KOPT-K1 (cell line): ENCODE data around the gene STK16.

ENCODE experiments used
- H3K27ac ChIP-seq: fragments of 200-600 bp; sonication (generic); 2 replicates; pipeline ENCODE4 v1.5.1; 2016; ENCODE audit warnings: antibody characterized with exemption, mild to moderate bottlenecking, low read depth, low read length; ENCODE audit not compliant: poor library complexity, severe bottlenecking
- H3K36me3 ChIP-seq: fragments of 200-600 bp; sonication (generic); 2 replicates; pipeline ENCODE4 v1.5.1; 2017; ENCODE audit warnings: antibody characterized with exemption, mild to moderate bottlenecking, low read length, moderate library complexity; ENCODE audit not compliant: insufficient read depth
- H3K9me3 ChIP-seq: fragments of 200-600 bp; sonication (generic); 2 replicates; pipeline ENCODE4 v1.5.1; 2017; ENCODE audit warnings: antibody characterized with exemption, low read length, mild to moderate bottlenecking; ENCODE audit not compliant: insufficient read depth, poor library complexity, severe bottlenecking

STK16 gene

GRCh38 chr2:219291910-219292490, 46.7 kb downstream of the STK16 start:
- Histone ChIP-seq H3K36me3 (no peaks in the 10 kb centered on the region), H3K27ac (no peak overlapping the region), H3K9me3 (no peaks in the 10 kb centered on the region)

- no peaks in the 10 kb centered on the region for H3K9me3 ChIP-seq
These were observed 47.3 kb downstream of the STK16 start for GRCh38 chr2:219292616-219293015.

DNA sequence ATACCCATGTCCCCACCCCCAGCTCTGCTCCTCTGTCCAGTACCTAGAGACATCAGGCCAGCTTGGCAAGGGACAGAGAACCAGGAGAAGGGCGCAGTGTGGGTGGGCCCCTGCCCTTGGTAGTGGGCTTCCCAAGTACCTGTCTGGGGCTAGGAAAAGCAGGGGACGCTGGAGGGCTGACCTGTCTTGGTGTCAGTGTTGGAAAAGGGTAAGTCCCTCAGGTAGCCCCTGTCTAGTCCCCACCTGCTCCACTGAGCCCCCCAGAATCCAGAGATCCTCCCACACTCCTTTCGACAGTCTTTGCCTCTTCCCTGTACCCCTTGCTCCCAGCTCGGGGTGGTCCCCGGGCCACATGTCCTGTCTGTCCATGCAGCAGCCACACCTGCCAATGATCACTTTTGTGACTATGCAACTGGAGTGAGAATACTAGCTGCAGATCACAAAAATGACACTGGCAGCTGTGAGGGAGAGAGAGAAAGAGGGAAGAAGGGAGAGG, 48.5 kb downstream of the STK16 start:
- H3K27ac ChIP-seq, result no peak overlapping the region
- H3K9me3 ChIP-seq, result no peaks in the 10 kb centered on the region
- H3K36me3 ChIP-seq, result no peaks in the 10 kb centered on the region

More at GRCh38 chr2:219292616-219293015, 47.3 kb downstream of the STK16 start:
- H3K36me3 ChIP-seq, result no peaks in the 10 kb centered on the region
- H3K27ac ChIP-seq, result no peak overlapping the region

DNA sequence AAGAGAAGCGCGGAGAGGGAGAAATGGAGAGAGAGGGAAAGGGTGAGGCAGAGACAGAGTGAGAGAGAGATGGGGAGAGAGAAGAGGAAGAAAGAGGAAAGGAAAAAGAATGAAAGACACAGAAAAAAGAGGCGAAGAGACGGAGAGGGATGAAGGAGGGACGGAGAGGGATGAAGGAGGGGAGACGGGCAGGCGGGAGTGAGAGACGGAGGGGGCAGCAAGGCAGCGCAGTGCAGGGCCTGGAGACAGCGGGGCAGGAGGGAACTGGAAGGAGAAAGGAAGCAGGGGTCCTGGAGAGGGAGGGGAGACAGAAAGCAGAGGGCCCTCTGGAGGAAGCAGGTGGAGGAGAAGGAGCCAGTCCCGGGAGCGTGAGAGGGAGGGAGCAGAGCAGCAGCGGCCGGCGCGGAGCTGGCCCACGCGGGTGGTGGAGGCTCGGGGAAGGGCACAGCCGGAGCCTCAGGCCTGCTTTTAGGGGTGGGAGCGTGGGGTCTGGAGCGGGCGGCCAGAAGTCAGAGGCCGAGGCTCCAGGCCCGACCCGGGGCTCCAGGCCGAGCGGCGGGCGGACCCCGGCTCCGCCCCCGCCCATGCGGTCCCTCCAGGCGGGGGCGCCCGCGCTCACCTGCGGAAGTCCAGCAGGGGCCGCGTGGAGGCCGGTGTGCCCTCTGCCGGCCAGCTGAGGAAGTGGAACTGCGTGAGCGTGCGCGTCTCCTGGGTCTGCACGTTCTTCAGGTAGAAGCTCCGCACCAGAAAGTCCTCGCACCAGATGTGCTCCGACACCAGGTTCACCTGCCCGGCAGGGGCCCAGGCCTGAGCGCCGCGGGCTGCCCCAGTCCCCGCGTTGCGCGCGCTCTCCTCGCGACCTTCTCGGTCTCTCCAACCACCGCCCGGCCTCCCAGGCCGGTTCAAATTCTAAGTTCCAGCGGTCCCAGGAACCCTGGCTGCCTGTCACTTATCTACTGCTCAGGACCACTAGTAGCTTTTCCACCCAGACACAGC, 49.4 kb downstream of the STK16 start:
- H3K36me3 ChIP-seq, result no peaks in the 10 kb centered on the region
- H3K27ac ChIP-seq, result no peak overlapping the region
- H3K9me3 ChIP-seq, result no peaks in the 10 kb centered on the region

- H3K36me3 ChIP-seq, result no peaks in the 10 kb centered on the region
- H3K9me3 ChIP-seq, result no peaks in the 10 kb centered on the region
- no peak overlapping the region for H3K27ac ChIP-seq
These were observed 50.9 kb downstream of the STK16 start for GRCh38 chr2:219296142-219296541.

DNA sequence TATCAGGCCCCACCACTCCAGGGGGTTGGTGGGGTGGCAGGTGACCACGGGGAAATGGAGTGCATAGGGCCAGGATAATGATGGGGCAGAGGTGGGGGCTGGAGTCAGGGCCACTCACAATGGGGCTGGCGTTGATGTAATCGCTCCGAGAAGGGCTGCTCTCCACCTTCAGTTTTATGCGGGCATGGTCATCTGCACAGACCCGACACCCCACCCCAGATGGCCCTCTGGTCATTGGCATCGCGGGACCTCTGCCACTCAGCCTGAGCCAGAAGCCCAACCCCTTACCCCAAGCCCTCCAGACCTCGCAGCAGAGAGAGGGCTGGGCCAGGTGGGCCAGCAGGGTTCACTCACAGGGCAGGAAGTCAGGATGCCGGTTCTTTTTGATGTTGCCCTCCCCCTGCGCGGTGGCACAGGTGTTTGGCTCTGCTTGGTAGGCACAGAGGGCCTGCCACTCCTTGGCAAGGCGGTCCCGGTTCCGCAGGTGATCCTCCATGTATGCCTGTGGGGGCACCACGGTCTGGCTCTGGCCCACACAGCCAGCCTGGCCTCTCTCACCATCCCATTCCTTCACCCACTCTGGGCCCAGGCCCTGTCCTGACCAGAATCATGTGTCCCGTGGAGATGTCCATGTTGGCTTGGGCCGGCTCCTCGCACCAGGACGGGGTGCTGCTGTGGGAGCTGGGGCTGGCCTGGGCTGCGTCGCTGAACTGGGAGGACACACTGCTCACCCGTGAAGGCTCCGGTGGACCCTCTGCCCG, 51.5 kb downstream of the STK16 start:
- Histone ChIP-seq H3K36me3 (no peaks in the 10 kb centered on the region), H3K9me3 (no peaks in the 10 kb centered on the region), H3K27ac (no peak overlapping the region)

GRCh38 chr2:219297766-219298456, 52.6 kb downstream of the STK16 start:
- no peak overlapping the region for H3K27ac ChIP-seq
- H3K9me3 ChIP-seq, result no peaks in the 10 kb centered on the region
- H3K36me3 ChIP-seq, result no peaks in the 10 kb centered on the region

- H3K36me3 ChIP-seq, result no peaks in the 10 kb centered on the region
- no peaks in the 10 kb centered on the region for H3K9me3 ChIP-seq
- H3K27ac ChIP-seq, result no peak overlapping the region
These were observed 53.6 kb downstream of the STK16 start for GRCh38 chr2:219298759-219299371.

GRCh38 chr2:219299372-219299760, 54.1 kb downstream of the STK16 start:
- Histone ChIP-seq H3K27ac (no peak overlapping the region), H3K9me3 (no peaks in the 10 kb centered on the region), H3K36me3 (no peaks in the 10 kb centered on the region)
